Stimulated activated CD4-positive, alpha-beta T cell treated with anti-CD3 and anti-CD28 coated beads, Interleukin-1b, Interleukin-23, amount 100 ng/mL, for 24 hours (primary cell): ENCODE data around the gene TUBB8B.
"Not testable (repeated sequence)": the region's sequence is repeated elsewhere in the genome, so short reads cannot be mapped to it uniquely, and the experiment has no call there.

Experiments used
- DNase-seq, 4 experiments: peaks; one replicate each; pipeline ENCODE4 v3.0.0-alpha.2; 2020; ENCODE audit warnings: low read depth in 4 of 4, low spot score in 1 of 4

TUBB8B gene

GRCh38 chr18:49176-49665, at the start of gene TUBB8B:
TSS of gene TUBB8B (minus strand) at chr18:49615. CDS start at chr18:49557, 58 bp downstream.
- DNase-seq = not testable (repeated sequence)

GRCh38 chr18:97252-97914, 48.0 kb upstream of the TUBB8B start:
- DNase-seq = peak in 1 of 4 experiments; percentile 23

- DNase-seq = not testable (repeated sequence)
Observed at GRCh38 chr18:96767-97131, 47.3 kb upstream of the TUBB8B start.

GRCh38 chr18:96101-96766, 46.8 kb upstream of the TUBB8B start:
- DNase-seq = not testable (repeated sequence)

- DNase-seq = not testable (repeated sequence)
Observed at GRCh38 chr18:95580-95979, 46.2 kb upstream of the TUBB8B start.

- DNase-seq = not testable (repeated sequence)
Observed at GRCh38 chr18:93897-94408, 44.5 kb upstream of the TUBB8B start.

- not testable (repeated sequence) for DNase-seq
Observed at GRCh38 chr18:91561-91960, 42.1 kb upstream of the TUBB8B start.

- DNase-seq = not testable (repeated sequence)
Observed at GRCh38 chr18:90396-91193, 41.2 kb upstream of the TUBB8B start.

GRCh38 chr18:89124-89523, 39.7 kb upstream of the TUBB8B start:
- not testable (repeated sequence) for DNase-seq

- DNase-seq = not testable (repeated sequence)
Observed at GRCh38 chr18:84801-85200, 35.4 kb upstream of the TUBB8B start.

- not testable (repeated sequence) for DNase-seq
Observed at GRCh38 chr18:82626-83209, 33.3 kb upstream of the TUBB8B start.

- not testable (repeated sequence) for DNase-seq
Observed at GRCh38 chr18:80881-81280, 31.5 kb upstream of the TUBB8B start.

GRCh38 chr18:80202-80601, 30.8 kb upstream of the TUBB8B start:
- not testable (repeated sequence) for DNase-seq

GRCh38 chr18:75525-76160, 26.2 kb upstream of the TUBB8B start:
- DNase-seq = not testable (repeated sequence)

GRCh38 chr18:73181-73777, 23.9 kb upstream of the TUBB8B start:
- not testable (repeated sequence) for DNase-seq

- DNase-seq = not testable (repeated sequence)
Observed at GRCh38 chr18:67701-68100, 18.3 kb upstream of the TUBB8B start.

- not testable (repeated sequence) for DNase-seq
Observed at GRCh38 chr18:64279-64678, 14.9 kb upstream of the TUBB8B start.

GRCh38 chr18:63656-64055, 14.2 kb upstream of the TUBB8B start:
- not testable (repeated sequence) for DNase-seq

GRCh38 chr18:54388-54787, 5.0 kb upstream of the TUBB8B start:
- not testable (repeated sequence) for DNase-seq

GRCh38 chr18:48696-49095, 719 bp downstream of the TUBB8B start:
- DNase-seq = not testable (repeated sequence)
